IPS-18c (cell line): Measurements from ENCODE around the gene LIFR.
"Not testable (repeated sequence)": the region's sequence is repeated elsewhere in the genome, so short reads cannot be mapped to it uniquely, and the experiment has no call there.

ENCODE experiments used
- H3K4me3 ChIP-seq: 2 replicates; pipeline ENCODE4 v1.7.0; 2013; ENCODE audit warnings: low read depth, mild to moderate bottlenecking, low read length, moderate library complexity; ENCODE audit not compliant: insufficient read depth
- H3K9me3 ChIP-seq: one replicate; pipeline ENCODE4 v1.6.1; 2013; ENCODE audit warnings: mild to moderate bottlenecking, low read length, moderate library complexity; ENCODE audit not compliant: control insufficient read depth, insufficient read depth

Gene LIFR

GRCh38 chr5:38556599-38557307 lies at the start of gene LIFR:
TSS of gene LIFR (minus strand) at chr5:38556646. CDS start at chr5:38530647, 25,999 bp downstream.
- H3K4me3 ChIP-seq: peak within 1 kb of the TSS; percentile 78
- no peaks in the 10 kb centered on the region for H3K9me3 ChIP-seq

GRCh38 chr5:38605610-38606009 lies 49.2 kb upstream of the LIFR start:
- Histone ChIP-seq H3K4me3 (no peak overlapping the region), H3K9me3 (no peaks in the 10 kb centered on the region)

DNA sequence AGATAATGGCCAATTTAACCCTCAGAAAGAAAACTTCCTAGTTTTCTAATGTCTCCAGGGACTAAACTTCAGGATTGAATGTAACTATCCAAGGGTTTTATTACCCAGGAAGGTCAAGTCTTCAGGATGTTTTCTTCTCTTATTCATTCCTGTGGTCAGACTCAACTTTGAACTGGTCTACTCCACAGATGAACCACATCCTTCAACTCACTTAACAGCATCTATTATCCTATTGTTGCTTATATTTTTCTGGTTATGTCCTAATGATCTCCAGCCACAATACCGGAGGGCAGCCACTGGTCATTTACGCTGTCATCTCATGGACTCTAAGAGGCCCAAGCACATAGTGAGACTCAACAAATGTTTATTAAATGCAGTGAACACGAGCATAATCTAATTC lies 47.2 kb upstream of the LIFR start:
- Histone ChIP-seq H3K9me3 (peaks cover 3% of the 10 kb centered on the region), H3K4me3 (no peak overlapping the region)

DNA sequence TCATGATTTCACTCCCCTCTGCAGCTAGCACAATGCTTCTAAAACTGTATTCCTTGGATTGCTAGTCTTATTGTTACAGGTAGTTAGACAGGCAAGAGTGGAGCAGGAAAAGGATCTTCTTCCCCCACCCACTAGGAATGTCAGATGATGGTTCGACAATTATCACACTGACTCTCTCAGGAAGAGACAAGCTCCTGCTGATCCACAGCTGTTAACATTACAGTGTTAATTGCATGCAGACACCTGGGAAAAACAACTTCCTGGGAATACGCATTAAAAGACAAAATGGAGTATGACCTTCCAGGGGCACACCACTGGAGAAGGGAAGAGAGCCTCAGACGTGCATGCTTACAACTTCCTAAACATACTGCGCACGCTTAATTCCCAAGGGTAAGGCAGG lies 46.2 kb upstream of the LIFR start:
- Histone ChIP-seq H3K9me3 (peaks cover 3% of the 10 kb centered on the region), H3K4me3 (no peak overlapping the region)

DNA sequence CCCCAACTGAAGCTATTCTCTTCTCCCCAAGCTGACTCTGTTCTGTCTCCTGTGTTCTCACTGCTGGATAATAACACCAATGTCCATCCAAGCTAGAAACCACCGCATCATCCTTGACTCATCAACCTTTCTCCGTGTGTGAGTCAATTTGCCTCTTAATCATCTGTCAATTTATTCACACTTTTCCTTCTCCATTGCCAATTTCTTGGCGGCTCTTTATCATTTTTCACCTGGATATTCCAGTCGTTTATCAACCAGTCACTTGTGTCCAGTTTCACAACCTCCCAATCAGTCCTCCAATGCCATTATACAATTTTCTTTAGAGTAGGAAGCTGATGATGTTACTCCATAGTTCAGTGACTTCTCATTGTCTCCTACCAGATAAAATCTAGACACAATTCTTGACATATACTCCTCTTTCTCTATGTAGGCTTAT lies 45.4 kb upstream of the LIFR start:
- H3K9me3 ChIP-seq: peaks cover 3% of the 10 kb centered on the region
- no peak overlapping the region for H3K4me3 ChIP-seq

DNA sequence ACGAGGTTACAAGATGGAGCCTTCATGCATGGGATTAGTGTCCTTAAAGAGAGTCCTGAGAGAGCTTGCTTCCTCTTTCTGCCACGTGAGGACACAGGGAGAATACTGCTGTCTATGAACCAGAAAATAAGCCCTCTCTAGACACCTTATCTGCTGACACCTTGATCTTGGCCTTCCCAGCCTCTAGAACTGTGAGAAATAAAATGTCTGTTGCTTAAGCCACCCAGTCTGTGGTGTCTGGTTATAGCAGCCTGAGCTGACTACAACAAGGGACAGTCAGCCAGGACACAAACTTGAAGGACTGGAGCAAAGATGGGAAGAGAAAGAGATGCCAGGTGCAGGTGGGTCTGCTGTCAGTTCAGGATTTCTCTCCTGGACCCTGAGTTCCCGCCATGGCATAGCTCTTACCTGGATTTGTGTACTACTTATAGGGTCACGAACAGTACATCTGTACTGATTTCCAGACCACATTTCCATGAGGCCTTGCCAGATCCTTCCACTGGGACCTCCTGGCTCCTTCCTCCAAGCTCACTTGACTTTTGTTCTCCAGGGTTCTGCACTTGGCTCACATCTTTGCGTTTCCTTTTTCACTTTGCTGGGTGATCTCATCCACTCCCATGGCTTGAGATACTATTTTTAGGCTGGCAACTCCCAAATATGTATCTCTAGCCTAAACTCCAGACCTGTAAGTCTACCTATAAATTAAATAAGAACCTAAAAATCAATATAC lies 44.9 kb upstream of the LIFR start:
- H3K4me3 ChIP-seq: no peak overlapping the region
- peaks cover 3% of the 10 kb centered on the region for H3K9me3 ChIP-seq

DNA sequence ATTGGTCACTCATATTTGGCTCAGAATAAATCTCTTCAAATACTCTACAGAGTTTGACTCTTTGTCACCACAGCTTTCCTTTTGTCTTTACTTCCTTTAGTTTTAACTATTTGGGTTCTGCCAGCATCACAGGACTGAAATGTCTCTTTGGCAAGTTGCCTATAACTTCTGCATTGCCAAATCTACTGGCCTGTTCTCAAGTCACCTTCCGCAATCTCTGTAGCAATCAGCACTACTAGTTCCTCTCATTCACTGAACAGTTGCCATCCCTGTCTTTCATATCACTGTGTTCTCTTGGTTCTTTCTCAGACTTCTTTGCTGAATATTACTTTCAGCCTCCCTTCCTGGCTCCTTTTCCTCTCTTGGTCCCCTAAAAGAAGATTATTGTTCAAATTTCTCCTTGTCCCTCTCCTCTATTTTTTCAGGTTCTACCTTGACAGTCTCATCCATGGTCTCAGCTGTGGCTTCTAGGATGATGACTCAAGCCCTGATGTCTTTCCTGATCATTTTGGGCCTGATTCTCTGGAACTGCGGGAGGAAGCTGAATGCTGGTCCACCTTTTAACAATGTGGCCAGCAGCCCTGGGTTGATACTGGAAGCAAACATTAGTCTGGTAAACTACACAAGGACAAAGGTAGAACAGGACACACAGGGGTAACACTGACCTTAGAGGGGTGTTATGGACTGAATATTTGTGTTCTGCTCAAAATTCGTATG lies 44.0 kb upstream of the LIFR start:
- no peak overlapping the region for H3K4me3 ChIP-seq

DNA sequence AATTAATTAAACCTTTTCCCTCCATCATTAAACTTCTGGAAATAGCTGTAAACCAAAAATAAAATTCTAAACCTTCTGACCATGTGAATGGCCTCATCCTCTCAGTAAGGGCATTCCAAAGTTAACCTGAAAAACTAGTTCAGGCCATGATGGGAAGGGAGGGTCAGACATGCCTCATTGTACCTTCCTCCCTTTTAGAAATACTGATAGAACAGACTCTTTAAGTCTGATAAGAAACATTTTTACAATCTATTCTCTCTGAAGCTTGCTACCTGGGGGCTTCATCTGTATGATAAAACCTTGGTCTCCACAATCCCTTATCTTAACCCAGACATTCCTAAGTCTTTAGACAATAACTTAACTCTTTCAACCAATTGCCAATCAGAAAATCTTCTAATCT lies 43.3 kb upstream of the LIFR start:
- not testable (repeated sequence) for H3K9me3 ChIP-seq, H3K4me3 ChIP-seq

More for the DNA sequence above, 44.0 kb upstream of the LIFR start:
- H3K9me3 ChIP-seq: peaks cover 3% of the 10 kb centered on the region

GRCh38 chr5:38598994-38599617 lies 42.7 kb upstream of the LIFR start:
- Histone ChIP-seq H3K9me3 (peaks cover 3% of the 10 kb centered on the region), H3K4me3 (no peak overlapping the region)

- H3K9me3 ChIP-seq: peaks cover 3% of the 10 kb centered on the region
- H3K4me3 ChIP-seq: no peak overlapping the region
Measured at GRCh38 chr5:38598296-38598993, 42.0 kb upstream of the LIFR start.

- H3K4me3 ChIP-seq: no peak overlapping the region
- H3K9me3 ChIP-seq: peaks cover 3% of the 10 kb centered on the region
Measured at GRCh38 chr5:38596981-38597380, 40.5 kb upstream of the LIFR start.

DNA sequence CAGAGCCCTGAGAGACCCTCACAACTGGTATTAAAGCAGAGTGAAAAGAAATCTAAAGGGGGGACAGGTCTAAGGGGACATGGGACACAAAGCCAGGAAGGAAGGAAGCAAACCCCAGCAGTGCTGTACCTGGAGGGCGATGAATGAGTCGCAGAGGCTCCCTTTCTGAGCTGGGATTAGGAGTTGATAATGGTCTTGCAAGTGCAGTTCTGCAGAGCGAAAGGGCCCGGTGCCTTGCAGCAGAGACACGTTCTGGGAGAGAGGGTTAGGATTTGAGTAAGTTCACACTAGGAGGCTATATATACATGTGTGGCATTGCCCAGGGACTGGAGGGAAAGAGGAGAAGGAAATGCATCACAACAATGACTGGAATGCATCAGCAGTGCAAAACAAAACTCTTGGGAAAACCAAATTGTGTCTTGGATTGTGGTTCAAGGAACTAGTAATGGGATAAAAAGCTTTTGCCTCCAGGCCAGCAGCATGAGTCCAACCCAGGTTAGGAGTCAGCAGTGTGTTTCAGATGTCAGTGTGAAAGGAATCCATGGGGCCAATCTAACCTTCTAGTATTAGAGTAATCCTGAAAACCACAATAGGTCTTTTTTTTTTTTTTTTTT lies 38.8 kb upstream of the LIFR start:
- peaks cover 3% of the 10 kb centered on the region for H3K9me3 ChIP-seq
- no peak overlapping the region for H3K4me3 ChIP-seq

- H3K9me3 ChIP-seq: no peaks in the 10 kb centered on the region
- no peak overlapping the region for H3K4me3 ChIP-seq
Measured at GRCh38 chr5:38593959-38594358, 37.5 kb upstream of the LIFR start.

DNA sequence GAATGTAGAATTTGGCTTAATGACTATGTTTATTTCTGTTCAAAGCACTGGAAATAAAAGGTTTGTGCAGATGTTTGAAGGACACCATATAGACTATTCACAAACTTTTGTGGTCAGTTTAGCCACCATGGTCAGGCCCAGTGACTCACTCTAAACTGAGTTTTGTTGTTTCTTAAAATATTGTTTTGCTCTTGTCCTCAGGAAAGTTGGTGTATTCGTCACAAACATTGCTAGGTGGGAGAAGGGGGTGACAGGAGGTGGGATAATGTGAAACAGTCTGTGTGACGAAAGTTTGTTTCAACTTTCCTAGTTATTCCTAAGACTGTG lies 35.0 kb upstream of the LIFR start:
- H3K4me3 ChIP-seq: no peak overlapping the region
- H3K9me3 ChIP-seq: no peaks in the 10 kb centered on the region

DNA sequence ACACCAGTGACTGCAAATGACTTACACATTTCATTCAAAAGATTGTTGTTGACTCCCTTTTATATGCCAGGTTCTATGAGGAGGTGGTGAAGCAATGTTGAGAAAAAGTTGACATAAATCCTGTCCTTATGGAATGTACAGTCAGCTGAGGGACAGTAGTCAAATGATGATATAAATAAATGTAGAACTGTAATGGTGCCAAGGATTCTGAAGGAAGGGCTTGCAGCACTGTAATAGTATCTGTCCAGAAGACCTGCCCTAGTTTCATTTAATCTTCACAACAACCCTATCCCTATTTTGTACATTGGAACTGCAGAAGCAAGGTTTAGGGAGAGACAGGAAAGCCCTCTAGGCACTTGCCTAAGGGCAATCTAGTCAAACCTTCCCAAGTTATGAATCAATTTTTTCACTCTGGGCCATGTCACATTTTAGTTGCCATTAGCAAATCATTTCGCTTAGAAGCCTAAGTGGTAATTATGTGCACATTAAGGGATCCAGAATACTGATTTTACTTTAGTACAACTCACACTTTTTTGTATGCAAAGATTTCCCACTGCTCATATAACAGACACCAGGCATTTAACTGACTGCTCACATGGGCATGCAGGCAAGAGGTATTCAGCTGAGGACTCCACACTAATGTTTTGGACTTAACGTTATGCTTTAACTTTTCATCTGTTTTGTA lies 34.5 kb upstream of the LIFR start:
- Histone ChIP-seq H3K4me3 (no peak overlapping the region), H3K9me3 (no peaks in the 10 kb centered on the region)

- H3K4me3 ChIP-seq: no peak overlapping the region
- no peaks in the 10 kb centered on the region for H3K9me3 ChIP-seq
Measured at GRCh38 chr5:38589629-38590028, 33.2 kb upstream of the LIFR start.
